ENCODE data around the gene MED12L. TPM values are rescaled to one million over a fixed set of nuclear protein-coding genes. Genes with fewer than 3 reads are reported as not detected.

The MED12L gene
- polyA plus RNA-seq, 1 donor from 2014 or later: 28.5 TPM

DNA sequence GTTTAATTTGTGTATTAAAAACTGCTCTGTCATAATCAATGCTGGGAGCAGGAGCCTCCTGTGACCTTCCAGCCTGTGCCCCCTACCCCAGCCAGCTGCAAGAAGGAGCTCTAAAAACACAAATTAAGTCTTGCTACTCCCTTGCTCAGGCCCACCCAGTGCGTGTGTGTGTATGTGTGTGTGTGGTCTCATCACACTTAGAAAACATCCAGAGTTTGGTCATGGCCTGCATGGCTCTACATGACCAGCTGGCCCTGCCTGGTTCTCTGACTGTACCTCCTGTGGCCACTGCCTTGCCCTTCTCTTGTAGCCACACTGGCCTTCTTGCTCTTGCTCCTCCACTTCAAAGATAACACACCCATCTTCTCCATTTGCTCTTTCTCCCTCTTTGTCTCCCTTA lies 179.1 kb downstream of the MED12L start:
- H3K9me2 ChIP-seq (ENCODE audit: insufficient read depth, low read length): no peaks in the 10 kb centered on the region
- H3F3A ChIP-seq (ENCODE audit: insufficient read depth, low read length, poor library complexity, severe bottlenecking): no peaks in the 10 kb centered on the region
- H2AFZ ChIP-seq (ENCODE audit: low read depth, low read length): no peak overlapping the region
- H3K9me3 ChIP-seq (ENCODE audit: low read length): no peaks in the 10 kb centered on the region
- no peaks in the 10 kb centered on the region for H3K27me3 ChIP-seq (ENCODE audit: insufficient read depth, low read depth, low read length)
- H3K27ac ChIP-seq (ENCODE audit: low read length): no peak overlapping the region
- TF ChIP-seq, protein P1, sequence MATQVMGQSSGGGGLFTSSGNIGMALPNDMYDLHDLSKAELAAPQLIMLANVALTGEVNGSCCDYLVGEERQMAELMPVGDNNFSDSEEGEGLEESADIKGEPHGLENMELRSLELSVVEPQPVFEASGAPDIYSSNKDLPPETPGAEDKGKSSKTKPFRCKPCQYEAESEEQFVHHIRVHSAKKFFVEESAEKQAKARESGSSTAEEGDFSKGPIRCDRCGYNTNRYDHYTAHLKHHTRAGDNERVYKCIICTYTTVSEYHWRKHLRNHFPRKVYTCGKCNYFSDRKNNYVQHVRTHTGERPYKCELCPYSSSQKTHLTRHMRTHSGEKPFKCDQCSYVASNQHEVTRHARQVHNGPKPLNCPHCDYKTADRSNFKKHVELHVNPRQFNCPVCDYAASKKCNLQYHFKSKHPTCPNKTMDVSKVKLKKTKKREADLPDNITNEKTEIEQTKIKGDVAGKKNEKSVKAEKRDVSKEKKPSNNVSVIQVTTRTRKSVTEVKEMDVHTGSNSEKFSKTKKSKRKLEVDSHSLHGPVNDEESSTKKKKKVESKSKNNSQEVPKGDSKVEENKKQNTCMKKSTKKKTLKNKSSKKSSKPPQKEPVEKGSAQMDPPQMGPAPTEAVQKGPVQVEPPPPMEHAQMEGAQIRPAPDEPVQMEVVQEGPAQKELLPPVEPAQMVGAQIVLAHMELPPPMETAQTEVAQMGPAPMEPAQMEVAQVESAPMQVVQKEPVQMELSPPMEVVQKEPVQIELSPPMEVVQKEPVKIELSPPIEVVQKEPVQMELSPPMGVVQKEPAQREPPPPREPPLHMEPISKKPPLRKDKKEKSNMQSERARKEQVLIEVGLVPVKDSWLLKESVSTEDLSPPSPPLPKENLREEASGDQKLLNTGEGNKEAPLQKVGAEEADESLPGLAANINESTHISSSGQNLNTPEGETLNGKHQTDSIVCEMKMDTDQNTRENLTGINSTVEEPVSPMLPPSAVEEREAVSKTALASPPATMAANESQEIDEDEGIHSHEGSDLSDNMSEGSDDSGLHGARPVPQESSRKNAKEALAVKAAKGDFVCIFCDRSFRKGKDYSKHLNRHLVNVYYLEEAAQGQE (IDR thresholded peaks at IDR 0.05; ENCODE audit: borderline replicate concordance): no peak
- TF ChIP-seq MXI1 (conservative IDR thresholded peaks at IDR 0.05; ENCODE audit: poor library complexity, severe bottlenecking): no peak
- H3K79me2 ChIP-seq (replicated peaks; ENCODE audit: insufficient read depth, low read length): no peaks in the 10 kb centered on the region
- H3K4me3 ChIP-seq (ENCODE audit: low read length): no peak overlapping the region
- H4K20me1 ChIP-seq (ENCODE audit: insufficient read depth): no peaks in the 10 kb centered on the region
- H3K4me2 ChIP-seq (ENCODE audit: low read length): no peak overlapping the region
- no peaks in the 10 kb centered on the region for H3K36me3 ChIP-seq (ENCODE audit: insufficient read depth, low read length)
- H3K9ac ChIP-seq (ENCODE audit: low read length): no peak overlapping the region

DNA sequence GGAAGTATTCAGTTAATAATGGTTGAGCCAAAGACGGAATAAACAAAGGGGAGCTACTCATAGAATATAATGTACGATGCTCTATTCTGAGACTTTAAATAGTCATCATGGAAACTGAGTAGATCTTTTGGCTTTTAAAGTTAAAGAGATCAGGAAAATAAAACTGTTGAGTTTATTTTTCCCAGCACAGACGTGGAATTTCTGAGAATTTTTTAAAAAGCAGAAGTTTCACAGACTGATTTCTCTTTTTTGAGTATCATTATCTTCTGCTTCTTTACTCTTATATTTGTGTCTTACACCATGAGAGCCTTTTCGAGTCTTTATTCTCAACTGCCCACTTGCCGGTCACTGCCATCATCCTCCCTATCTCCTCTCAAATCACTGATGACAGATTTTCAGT lies 179.7 kb downstream of the MED12L start:
- H3K9me2 ChIP-seq (ENCODE audit: insufficient read depth, low read length): no peaks in the 10 kb centered on the region
- no peak overlapping the region for H2AFZ ChIP-seq (ENCODE audit: low read depth, low read length)
- H3K27me3 ChIP-seq (ENCODE audit: insufficient read depth, low read depth, low read length): no peaks in the 10 kb centered on the region
- no peaks in the 10 kb centered on the region for H3K9me3 ChIP-seq (ENCODE audit: low read length)
- no peak overlapping the region for H3K4me3 ChIP-seq (ENCODE audit: low read length)
- TF ChIP-seq EP300 (conservative IDR thresholded peaks at IDR 0.05; ENCODE audit: poor library complexity, severe bottlenecking) (no peak), SMC3 (conservative IDR thresholded peaks at IDR 0.05; ENCODE audit: poor library complexity) (no peak), RAD21 (conservative IDR thresholded peaks at IDR 0.05) (no peak), MXI1 (conservative IDR thresholded peaks at IDR 0.05; ENCODE audit: poor library complexity, severe bottlenecking) (no peak), EZH2 (IDR thresholded peaks at IDR 0.05; ENCODE audit: borderline replicate concordance, insufficient read depth, low read length, poor library complexity, severe bottlenecking) (no peak)
- TF ChIP-seq, protein P1 (IDR thresholded peaks at IDR 0.05; ENCODE audit: borderline replicate concordance): no peak
- H4K20me1 ChIP-seq (ENCODE audit: insufficient read depth): no peaks in the 10 kb centered on the region
- H3K36me3 ChIP-seq (ENCODE audit: insufficient read depth, low read length): no peaks in the 10 kb centered on the region
- no peak overlapping the region for H3K27ac ChIP-seq (ENCODE audit: low read length)
- H3K4me2 ChIP-seq (ENCODE audit: low read length): no peak overlapping the region
- no peak overlapping the region for H3K9ac ChIP-seq (ENCODE audit: low read length)
- no peaks in the 10 kb centered on the region for H3K79me2 ChIP-seq (replicated peaks; ENCODE audit: insufficient read depth, low read length)
- H3F3A ChIP-seq (ENCODE audit: insufficient read depth, low read length, poor library complexity, severe bottlenecking): no peaks in the 10 kb centered on the region
